GM21528 (cell line): ENCODE data around the gene BNC2.
"Not testable (repeated sequence)": the region's sequence is repeated elsewhere in the genome, so short reads cannot be mapped to it uniquely, and the experiment has no call there.

Experiments used
- ATAC-seq: cut with Tn5 transposase; IDR thresholded peaks from one replicate; pipeline ENCODE4 v1.9.1; 2021; ENCODE audit warnings: mild to moderate bottlenecking, moderate library complexity; ENCODE audit not compliant: unreplicated experiment, low FRiP score

The BNC2 gene

GRCh38 chr9:16521868-16522411 is 348.5 kb downstream of the BNC2 start:
- no peak for ATAC-seq

- ATAC-seq: no peak
These were observed 351.5 kb downstream of the BNC2 start for GRCh38 chr9:16519001-16519400.

DNA sequence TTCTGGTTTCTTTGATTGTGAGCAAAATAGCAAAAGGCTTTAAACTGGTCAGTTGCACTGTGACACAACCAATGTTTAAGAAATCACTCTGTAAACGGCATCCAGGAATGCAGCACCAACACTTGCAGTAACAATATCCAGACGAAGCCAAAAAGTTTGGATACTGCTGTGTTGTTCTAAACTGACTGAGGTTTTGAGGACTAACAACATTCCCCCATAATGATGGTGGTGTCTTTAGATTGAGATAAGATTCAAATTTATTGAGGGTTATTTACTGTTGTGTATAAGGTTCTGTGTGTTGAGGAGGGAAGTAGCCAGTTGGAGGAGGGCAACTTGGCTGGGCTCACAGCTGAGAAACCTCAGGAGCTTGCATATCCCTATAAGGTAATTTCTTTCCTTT is 353.6 kb downstream of the BNC2 start:
- no peak for ATAC-seq

DNA sequence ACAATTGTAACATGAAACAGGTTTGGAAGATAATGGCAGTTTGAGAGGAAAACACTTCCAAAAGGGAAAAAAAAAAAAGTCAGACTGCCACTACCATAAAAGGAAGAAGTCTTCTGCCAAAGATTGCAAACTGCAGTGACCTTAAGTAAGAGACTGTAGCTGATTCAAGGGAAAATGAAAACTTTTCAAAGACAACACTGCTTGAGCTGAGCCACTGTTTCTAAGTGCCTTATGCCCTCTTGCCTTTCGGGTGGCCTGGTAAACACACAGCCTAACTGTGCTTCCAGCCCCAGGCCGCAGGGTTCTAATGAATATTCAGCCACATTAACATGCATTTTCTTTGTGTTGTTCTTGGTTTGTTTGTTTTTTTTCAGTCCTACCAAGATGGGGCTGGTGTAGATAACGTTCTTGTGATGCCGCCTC is 354.6 kb downstream of the BNC2 start:
- no peak for ATAC-seq

- ATAC-seq: no peak
These were observed 355.3 kb downstream of the BNC2 start for GRCh38 chr9:16515207-16515606.

- no peak for ATAC-seq
These were observed 356.3 kb downstream of the BNC2 start for GRCh38 chr9:16514131-16514530.

DNA sequence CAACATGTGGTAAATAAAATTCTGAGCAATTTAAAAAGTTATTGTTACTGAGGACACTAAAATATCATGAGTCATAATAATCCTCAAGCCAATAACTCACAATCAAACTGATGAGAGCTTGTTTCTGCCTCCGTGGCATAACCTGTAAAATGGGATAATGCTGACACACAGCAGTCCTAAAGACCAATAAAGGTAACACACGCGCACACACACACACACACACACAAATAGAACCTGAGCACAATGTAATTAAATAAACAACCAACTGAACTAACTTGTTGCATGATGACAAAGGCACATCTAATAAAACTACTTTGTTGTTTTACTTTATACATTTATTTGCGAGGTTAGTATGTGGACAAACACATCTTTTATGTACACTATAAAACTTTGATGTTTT is 358.2 kb downstream of the BNC2 start:
- ATAC-seq: no peak

DNA sequence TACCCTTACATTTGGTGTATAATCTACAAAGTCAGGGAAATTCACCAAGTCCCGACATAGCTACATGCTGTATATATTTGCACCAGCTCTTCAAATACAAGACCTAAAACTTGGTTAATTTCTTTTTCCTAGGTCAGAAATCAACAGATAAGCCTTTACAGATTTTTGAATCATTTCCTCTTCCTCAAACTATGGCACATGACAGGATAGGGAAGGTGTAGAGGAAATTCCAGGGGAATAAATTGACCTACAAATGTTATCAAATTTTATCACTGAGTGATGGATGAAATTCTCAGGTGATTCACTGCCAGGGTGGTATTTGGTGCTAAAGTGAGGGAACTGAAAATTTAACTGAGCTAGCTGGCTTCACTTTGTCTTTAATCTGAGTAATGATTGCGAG is 360.0 kb downstream of the BNC2 start:
- no peak for ATAC-seq

DNA sequence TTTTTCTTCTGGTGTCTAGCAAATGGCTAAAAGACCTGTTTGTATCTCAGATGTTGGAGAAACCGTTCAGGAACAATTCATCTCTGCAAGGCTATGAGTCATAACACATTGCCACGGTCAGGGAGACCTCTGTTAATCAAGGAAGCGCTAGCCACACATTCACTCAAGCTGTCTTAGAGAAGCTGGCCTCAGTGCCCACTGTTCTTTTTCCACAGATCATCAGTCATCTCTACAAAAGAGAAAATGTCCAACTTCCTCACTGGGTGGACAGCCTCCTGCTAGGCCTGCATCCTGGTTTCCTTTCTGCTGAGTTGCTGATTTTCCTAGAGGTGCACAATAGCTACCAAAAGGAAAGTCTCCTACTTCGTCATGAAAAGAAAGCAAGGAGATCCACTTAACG is 360.5 kb downstream of the BNC2 start:
- ATAC-seq: no peak

GRCh38 chr9:16505199-16505598 is 365.3 kb downstream of the BNC2 start:
- no peak for ATAC-seq

- no peak for ATAC-seq
These were observed 368.7 kb downstream of the BNC2 start for GRCh38 chr9:16501726-16502125.

- ATAC-seq: no peak
These were observed 369.3 kb downstream of the BNC2 start for GRCh38 chr9:16501141-16501540.

DNA sequence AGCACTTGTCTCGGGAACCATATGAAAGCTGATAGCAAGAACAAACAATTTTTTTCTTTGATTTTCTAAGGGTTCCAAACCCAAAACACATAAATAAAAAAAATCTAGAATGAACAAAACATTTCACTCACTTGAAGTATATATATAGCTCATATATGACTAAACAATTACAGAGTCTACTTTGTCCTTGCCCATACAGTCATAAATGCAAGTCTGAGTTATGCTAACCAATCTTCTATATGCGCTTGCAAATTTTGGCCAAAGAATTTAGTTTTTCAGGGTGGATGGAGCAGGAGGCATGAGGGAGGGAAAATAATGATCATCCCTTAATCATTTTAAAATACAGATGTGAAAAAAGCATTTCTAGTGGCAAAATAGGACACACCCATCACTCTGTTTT is 370.1 kb downstream of the BNC2 start:
- ATAC-seq: no peak

GRCh38 chr9:16499892-16500291 is 370.6 kb downstream of the BNC2 start:
- no peak for ATAC-seq

- no peak for ATAC-seq
These were observed 373.6 kb downstream of the BNC2 start for GRCh38 chr9:16496908-16497307.

GRCh38 chr9:16487915-16488314 is 382.6 kb downstream of the BNC2 start:
- no peak for ATAC-seq

- no peak for ATAC-seq
These were observed 384.7 kb downstream of the BNC2 start for GRCh38 chr9:16485575-16486321.

DNA sequence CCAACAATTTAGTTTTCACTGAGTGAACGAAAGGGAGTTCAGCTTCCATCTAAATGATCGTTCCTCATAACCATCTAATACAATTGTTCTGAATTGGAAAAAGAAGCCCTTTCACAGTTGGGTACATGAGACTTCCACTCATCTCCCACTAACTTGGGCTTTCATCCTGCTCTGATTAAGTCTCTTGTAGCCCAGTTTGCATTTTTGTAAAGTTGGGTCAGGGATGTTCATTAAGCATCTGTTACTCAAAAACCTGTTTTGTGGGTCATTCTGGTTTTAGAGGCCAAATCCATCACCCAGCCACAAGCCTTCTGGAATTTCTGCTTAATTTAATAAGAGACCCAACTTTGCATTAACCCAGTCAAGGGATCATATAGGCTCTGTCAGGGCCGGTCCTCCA is 385.3 kb downstream of the BNC2 start:
- ATAC-seq: no peak

- ATAC-seq: no peak
These were observed 385.7 kb downstream of the BNC2 start for GRCh38 chr9:16484744-16485143.

- no peak for ATAC-seq
These were observed 386.3 kb downstream of the BNC2 start for GRCh38 chr9:16484180-16484579.

DNA sequence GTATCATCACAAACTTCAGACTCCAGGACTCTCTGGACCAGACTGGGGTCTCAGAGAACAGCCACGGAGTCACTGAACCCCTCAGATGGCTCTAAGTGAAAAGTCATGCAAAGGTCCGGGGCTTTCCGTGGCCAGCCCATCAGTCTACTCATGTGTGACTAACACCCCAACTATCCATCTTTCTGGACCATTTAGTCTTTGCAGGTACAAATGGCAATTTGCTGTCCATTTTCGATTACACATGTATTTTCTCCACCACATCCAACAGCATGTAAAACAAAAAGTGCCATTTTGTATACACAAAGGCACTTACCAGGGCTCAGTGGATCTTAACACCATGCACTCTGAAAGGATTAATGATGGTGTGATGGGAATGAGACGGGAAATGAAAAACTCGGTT is 387.7 kb downstream of the BNC2 start:
- no peak for ATAC-seq

DNA sequence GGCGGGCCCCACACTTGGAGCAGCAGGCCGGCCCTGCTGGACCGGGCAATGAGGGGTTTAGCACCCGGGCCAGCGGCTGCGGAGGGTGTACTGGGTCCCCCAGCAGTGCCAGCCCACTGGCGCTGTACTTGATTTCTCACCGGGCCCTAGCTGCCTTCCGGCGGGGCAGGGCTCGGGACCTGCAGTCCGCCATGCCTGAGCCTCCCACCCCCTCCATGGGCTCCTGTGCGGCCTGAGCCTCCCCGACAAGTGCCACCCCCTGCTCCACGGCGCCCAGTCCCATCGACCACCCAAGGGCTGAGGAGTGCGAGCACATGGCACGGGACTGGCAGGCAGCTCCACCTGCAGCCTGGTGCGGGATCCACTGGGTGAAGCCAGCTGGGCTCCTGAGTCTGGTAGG is 389.9 kb downstream of the BNC2 start:
- not testable (repeated sequence) for ATAC-seq
